ENCODE data around the gene TRAPPC12.

Gene TRAPPC12

DNA sequence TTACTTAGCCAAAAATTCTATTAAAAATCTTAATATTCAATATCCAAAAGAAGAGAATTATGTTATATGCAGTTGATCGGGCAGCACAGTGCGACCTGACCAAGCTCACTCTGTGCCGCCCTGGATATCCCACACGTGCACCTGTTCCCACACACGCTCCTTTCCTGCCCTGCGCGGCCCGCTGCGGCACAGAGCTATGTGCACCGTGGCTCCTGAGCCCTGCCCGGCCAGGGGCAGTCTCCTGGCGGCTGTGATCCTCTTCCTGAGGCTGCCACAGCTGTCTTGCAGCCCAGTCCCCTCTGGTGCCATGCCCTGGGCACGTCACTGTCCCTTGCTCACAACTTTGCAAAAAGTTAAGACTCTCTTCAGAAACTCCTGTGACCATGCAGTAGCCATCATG is 29.3 kb downstream of the TRAPPC12 start:
- DNase-seq (ENCODE audit: low read depth) = no peak

DNA sequence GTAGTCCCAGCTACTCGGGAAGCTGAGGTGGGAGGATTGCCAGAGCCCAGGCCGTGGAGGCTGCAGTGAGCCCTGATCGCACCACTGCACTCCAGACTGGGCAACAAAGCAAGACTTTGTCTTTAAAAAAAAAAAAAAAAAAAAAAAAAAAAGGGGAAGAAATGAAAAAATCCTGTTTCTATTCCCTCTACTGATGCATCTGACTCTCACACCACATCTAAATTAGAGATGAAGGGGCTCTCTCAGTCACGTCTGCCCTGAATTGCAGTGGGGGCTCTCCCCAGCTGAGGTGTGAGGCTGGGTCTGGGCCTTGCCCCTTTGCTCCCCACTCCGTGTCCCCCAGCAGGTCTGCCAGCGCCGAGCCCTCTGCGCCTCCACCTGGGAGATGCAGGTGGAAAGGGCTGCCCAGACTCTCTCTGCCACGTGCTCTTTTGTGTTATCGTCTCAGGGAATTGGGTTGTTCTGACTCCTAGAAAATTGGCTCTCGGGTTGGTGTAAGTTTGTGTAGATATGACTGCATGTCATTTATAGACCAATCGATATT is 30.2 kb downstream of the TRAPPC12 start:
- DNase-seq (ENCODE audit: low read depth) = no peak

DNA sequence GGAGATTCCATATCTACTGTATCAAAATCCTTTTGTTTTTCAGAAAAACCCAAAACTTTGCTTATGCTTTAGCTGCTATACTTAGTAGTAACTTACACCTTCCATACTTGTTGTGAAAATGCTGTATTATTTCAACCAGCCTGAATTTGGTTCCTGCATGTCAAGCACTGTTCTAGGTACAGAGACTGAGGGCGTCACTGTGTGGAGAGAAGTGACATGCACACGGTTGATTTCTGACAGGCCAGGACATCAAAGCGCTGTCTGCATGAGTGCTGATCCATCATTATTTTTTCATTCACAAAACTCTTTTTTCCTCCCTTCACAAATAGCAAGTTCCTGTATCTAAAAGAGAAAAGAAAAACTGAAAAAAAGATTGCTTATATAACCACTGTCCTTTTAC is 31.6 kb downstream of the TRAPPC12 start:
- no peak for DNase-seq (ENCODE audit: low read depth)

DNA sequence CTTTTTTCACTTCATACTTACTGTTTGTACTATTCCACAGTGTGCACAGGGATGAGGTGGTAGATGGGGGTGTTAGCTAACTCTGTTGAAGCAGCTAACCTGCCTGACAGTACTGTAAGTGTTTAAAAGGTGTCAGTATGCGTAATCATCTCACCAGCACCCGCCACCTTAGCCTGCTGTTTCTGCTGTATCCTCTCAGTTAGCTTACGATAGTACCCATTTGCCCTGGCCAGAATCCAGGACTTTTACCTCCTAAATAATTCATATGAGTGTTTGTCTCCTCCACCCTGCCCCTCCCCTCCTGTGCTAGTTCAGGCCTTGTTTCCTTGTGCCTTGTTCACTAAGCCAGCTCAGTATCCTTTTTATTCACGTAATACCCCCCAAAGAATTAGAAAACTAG is 34.2 kb downstream of the TRAPPC12 start:
- DNase-seq (ENCODE audit: low read depth) = no peak

DNA sequence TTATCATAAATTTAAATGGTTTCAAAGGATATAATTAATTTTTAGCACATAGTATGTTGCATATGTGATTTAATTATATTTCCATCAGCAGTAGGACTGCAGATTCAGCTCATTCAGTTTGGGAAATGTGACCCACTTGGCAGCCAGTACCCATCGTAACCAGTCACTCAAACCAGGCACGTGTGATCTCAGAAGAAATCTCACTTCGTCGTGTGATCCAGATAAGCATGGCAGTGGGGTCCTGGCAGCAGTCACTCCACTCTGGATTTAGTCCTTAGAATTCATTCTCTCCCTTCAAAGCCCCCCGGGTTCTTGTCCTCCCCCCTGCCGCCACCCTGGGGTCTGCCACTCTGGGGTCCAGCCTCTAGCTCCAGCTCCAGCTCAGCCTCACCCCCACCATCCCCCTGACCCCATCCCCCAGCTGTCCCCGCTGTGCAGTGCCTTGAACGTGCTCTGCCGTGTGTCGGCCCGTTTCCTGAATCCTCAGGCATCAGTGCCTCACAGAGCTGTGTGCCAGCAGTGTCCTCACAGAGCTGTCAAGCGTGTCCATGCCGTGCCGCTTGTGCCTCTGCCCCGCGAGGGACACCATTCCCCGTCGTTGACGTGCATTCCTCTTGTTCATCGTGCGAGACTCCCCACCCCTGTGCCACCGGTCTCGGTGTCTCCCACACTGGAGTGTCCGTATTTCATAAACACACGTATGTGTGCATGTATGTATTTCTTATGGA is 34.8 kb downstream of the TRAPPC12 start:
- no peak for DNase-seq (ENCODE audit: low read depth)

DNA sequence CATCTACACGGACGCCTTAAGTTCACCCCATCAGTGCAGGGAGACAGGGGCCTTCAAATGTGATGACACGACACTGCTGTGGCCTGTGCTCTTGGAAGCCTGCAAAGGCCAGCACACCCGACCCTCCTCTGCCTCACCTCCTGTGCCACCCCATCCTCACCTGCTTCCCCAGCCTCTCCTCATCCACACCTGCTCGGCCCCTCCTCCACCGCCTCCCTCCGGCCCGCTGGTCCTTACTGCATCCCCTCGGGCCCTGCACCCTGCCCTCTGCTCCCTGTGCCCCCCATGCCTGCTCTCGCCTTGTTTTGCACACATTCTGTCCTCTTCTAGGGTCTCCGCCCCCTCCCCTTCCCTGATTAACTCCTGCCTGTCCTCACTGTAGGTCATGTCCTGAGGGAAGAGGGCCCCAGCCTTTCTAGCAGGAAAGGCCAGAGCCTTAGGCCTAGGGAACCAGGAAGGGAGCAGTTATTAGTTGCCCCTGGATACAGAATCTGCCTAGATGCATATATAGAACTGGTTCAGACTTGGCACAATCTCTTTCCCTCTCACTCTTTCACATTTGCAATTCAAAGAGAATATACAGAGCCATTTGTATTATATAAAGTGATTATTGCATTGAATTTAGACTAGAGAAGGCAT is 39.4 kb downstream of the TRAPPC12 start:
- DNase-seq (ENCODE audit: low read depth) = no peak

DNA sequence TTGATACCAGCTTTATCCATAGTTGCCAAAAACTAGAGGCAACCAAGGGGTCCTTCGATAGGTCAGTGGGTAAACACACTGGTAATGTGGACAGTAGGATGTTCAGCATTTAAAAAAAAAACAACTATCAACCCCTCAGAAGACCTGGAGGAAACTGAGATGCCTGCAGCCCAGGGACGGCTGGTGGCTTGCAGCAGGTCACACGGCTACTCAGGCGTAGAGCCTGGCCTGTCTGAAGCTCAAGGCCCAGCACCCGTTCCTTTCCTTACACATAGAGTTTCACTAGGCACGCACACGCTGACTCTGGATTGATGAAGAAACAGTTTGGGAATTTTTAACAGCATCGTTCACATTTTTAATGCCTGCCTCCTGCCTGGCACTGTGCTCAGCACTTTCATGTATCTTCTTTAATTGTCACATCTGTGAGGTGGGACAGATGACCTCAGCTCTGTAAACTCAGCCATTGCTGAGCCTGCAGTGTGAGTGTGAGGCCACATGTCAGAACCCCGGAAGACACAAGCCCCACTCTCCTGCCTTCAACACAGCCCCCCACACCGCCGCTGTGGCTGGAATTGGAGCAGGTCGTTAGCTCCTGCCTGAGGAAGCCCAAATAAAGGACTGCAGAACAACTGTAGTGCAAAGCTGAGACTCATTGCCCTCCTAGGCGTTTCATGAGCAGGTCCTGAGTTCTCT is 40.7 kb downstream of the TRAPPC12 start:
- DNase-seq (ENCODE audit: low read depth) = no peak

DNA sequence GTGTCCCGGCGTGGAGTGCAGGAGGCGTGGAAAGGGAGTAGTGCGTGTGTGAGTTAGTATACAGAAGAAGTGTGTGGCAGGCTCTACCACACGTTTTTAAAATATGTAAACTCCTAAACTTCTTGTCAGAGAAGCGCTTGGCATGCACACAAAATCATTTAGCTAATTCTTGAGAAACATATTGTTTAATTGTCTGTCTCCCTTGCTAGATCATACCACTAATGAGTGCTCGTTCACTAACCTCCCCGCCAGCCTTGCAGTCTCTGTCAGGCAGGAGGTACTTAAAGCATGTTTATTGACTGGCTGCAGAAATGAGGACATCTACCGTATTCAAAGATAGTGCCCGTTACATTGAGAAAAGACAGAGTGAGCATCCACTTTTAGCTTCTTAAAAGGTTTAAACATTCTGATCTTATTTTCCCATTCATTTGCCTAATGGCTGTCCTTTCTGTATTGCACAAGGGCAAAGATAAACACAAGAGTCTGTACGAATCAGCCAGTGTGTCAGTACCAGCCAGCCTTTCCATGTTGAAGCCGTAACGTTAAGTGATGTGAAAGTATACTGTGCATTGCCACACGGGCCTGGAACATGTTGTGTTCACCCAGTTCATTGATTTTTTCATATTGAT is 41.4 kb downstream of the TRAPPC12 start:
- no peak for DNase-seq (ENCODE audit: low read depth)

DNA sequence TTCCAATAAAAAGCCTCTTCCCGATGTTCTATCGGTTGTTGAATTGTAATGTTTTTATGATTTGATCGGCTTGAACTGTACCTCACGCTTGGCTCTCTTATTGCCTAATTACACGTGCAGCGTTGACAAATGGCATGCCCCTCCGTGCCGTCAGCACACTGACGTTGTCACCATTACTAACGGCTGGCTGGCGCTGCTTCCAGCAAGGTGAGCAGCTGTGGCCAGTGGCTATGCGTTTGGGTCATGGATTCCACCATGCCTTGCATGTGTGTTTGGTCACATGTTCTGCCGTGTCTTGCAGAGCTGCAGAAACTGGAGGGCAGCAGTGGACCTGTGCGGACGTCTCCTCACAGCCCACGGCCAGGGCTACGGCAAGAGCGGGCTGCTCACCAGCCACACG is 42.1 kb downstream of the TRAPPC12 start:
- no peak for DNase-seq (ENCODE audit: low read depth)

DNA sequence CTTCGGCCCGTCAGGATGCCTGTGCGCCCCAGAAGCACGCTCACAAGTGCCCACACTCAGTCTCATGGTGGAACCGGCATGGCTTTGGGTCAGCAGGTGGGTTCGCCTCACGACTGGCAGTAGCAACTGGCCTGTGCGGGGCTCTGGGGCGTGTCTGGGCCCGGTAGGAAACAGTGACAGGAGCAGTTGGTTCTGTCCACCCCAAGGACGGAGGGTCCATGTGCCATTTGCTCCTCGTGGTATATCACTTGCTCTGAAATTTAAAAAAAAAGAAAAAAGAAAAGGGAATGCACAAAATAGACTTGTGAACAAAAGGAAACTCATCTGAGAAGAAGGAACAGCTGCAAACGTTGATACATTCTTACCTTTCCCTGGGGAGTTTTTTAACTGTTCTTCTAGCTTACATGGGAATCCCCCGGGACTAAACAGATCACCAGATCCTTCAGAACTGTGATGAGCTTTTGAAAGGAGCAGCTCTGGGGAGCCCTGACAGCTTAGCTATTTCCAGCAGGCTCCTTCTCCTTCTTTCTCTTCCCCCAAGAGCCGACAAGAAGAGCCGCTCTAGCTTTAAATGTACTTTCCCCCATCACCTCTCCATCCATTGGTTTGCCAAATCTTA is 42.8 kb downstream of the TRAPPC12 start:
- DNase-seq (ENCODE audit: low read depth) = no peak

DNA sequence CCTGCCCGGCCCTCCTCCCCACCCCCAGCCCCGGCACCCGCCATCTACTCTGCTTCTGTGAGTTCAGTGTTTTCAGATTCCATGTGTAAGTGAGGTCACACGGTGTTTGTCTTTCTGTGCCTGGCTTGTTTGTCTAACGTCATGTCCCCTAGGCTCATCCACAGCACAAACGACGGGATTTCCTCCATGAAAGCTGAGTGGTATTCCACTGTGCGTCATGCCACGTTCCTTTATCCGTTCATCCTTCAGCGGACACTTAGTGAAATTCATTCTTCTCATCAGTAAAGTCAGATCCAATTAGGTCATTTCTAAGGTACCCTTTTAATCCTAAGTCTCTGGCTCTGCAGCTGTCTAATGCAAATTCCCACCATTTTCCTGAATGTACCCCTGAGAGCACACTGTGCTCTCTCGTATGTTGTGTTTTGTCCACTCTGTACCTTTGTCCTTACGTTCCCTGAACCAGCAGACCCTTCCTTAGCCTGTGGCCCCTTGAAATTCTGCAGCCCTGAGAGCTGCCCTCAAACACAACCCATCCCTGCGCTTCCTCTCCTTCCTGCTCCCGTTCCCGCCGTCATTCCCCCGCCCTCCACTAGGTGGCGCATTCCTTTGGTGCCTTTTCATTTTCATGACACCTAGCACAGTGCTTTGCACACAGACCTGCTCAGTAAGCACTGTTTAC is 44.1 kb downstream of the TRAPPC12 start:
- DNase-seq (ENCODE audit: low read depth) = peak; percentile 30

DNA sequence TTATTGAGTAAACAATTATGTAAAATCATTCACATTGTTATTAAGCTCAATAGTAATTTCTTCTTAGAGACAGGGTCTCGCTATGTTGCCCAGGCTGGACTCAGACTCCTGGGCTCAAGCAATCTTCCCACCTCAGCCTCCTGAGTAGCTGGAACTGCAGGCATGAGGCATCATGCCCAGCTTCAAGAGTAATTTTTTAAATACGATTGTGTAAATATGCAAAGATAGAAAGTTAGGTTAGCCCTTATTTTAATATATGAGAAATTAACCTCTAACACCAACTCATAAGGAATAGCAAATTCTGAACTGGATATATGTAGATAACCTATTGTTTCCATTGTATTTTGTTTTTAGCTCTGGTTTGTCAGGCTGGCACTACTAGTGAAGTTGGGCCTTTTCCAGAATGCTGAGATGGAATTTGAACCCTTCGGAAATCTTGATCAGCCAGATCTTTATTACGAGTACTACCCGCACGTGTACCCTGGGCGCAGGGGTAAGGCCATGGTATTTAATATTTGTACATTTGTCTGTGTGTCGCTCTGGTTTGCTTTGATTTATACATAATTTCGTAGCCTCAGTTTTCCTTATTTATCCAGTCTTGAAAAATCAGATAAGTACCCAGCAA is 44.8 kb downstream of the TRAPPC12 start:
- DNase-seq (ENCODE audit: low read depth) = no peak

DNA sequence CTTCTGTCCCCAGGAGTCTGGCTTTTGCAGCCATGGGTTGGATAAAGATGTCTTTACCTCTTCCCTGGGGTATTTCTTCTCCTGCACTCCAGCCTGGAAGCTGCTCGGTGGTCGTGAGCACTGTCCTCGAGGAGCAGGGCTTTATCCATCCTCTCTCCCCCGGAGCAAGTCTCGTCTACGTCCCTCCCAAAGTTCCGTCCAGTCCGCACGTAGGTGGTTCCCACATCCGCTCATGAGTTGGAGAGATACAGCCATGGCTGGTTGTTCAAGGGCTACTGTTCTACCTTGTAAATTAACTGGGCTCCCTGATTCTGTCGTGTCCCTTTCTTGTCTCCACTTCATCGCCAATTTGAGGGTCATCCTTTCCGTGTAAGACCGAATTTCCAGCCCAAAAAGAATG is 47.1 kb downstream of the TRAPPC12 start:
- DNase-seq (ENCODE audit: low read depth) = no peak

DNA sequence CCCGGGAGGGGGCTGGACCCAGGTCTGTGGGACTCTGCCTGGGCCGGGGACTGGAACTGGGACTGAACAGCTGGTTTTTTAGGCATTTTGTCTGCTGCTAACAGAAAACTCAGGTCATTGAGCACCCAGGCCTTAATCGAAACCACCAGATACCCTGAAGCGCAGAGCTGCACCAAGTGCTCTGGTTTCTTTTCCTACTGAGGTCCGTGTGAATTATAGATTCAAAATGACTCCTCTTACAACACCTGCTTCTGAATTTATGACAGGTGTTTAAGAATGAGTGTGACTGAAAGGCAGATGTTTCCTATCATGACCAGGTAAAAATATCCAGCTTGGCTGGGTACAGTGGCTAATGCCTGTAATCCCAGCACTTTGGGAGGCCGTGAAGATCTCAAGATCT is 47.8 kb downstream of the TRAPPC12 start:
- no peak for DNase-seq (ENCODE audit: low read depth)

DNA sequence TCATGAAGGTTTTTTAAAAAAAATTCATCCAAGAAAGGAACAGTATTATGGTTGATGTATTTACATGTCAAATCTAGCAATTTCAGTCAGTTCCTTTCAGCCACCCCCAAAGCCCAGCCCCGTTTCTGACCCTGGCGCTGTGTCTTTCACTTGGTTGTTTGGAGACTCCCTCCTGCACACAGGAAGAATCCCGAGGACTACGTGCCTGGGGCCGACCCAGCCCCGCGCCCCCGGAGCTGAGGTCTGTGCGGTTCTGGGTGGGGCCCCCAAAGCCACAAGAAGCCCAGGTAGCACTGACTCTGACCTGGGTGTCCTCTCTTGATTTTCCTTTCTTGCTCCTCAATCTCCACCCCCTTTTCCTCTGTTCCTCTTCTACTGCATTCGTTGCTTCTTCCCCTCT is 49.1 kb downstream of the TRAPPC12 start:
- DNase-seq (ENCODE audit: low read depth) = no peak

DNA sequence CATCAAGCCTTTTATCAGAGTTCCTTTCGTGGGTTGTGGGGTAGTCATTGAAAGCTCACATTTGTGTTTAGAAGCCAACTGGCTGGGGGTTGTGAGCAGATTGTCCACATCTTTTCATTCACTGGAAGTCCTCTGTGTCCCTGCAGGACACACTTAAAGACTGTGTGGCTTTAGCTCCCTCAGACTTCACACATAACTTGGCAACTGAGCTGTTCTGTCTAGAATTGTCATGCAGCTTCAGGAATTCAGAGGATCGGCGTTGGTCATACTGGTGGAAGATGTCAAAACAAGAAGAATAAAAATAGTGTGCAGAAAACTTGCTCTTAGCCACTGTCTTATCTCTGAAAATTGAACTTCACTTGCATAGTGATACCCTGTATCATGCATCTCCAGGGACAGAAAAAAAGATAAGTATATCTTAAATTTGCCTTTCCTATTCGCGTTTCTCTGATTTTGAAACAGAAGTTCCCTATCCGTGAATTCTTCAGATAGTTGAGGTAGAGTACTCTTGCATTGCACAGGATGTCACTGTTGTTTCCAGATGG is 49.6 kb downstream of the TRAPPC12 start:
- DNase-seq (ENCODE audit: low read depth) = no peak

DNA sequence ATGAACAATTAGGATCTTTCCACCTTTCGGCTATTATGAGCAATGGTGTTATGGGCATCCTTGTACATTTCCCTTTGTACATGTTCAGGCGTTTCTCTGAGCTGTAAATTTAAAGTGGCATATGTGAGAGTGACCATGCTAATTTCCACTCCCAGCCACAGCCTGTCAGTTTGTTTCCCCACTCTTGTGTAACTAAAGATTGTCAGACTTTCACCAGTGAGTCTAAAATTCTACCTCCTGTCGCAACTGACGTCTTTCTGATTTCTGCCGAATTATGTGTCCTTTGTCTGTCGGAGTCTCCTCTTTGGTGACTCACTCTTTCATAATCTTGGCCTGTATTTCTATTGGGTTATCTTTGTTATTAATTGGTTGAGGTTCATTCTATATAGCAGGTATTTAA is 50.7 kb downstream of the TRAPPC12 start:
- DNase-seq (ENCODE audit: low read depth) = no peak

DNA sequence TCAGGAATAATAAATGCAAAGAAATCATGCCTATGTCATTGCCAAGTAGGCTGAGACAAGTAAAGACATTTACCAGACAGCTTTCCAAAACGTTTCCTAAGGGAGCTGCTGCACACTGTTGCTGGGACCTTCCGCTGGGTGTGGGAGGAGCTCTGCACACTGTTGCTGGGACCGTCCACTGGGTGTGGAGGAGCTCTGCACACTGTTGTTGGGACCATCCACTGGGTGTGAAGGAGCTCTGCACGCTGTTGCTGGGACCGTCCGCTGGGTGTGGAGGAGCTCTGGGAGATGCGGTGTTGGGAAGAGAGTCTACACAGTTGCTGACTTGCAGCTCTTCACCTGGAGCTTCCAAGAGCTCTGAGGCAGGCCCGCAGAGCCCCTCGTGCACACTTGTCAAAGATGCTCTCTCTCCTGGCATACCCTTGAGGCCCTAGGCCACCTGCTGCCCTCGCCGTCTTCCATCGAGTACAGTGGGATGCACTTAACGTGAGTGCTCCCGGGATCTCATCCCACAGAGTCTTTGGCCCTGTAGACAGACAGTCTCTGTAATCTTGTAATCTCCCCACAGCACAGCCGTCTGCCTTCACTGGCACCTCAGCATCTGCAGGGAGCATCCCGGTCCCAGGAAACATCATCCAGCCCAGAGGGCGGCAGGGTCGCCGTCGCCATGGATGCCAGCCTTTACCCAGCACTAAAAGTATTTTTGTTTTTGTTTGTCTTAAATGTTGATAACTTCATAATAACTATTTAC is 51.4 kb downstream of the TRAPPC12 start:
- DNase-seq (ENCODE audit: low read depth) = no peak

DNA sequence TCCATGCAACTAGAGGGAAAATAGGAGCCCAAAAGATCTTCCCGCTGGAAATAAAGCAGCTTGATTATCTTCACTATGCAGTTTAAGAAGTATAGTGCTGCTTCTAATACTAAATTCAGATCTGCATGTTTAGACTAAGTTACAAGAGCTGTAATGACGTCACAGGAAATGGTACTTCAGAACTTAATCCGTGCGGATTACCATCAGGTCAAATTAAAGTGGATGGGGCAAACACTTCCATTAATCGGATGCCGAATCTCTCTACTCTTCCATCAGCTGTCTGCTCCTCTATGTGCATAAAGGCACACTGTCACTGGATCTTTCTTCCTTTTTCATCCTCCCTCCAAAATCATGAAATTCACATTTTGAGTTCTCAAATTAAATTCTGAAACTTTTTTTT is 52.6 kb downstream of the TRAPPC12 start:
- no peak for DNase-seq (ENCODE audit: low read depth)

DNA sequence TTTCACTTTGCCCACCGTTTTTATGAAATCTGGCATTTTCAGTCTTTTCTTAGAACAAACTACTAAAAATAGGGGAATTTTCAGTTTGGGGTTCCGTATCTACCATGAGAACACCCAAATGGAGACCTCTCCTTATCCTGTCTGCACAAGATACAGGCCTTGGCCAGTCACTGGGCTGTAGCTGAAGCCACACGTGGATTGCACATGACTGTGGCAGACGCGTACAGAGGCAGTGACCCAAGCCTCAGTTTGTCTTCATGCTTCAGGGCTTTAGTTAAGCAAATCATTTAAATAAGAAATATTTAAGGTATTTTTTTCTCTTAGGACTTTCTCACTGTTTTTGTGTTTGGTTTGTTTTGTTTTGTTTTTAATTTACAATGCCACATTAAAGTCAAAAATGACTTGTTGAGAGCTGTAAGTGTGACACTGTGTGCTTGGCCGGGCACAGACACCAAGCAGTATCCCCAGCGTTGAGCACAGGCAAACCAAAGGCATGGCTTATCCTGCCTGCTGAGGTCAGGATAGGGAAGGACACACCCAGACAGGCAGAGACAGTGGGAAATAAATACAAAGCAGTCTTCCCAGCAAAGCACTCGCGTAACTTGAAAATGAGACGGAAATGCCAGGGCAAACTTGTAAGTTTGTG is 53.3 kb downstream of the TRAPPC12 start:
- no peak for DNase-seq (ENCODE audit: low read depth)

All from T-helper 22 cell (primary cell).